ENCODE data around the gene HBD.

GRCh38 chr11:5226732-5227310 is 7.5 kb downstream of the HBD start, which contains the start of gene HBB:
- TF ChIP-seq CTCF (IDR thresholded peaks at IDR 0.05) (no peak), POLR2A (IDR thresholded peaks at IDR 0.05) (no peak)

All from tibial nerve (tissue), 3 donors.